Immature natural killer cell (primary cell): ENCODE results near the gene OSBPL8. TPM values are rescaled to one million over a fixed set of nuclear protein-coding genes. Genes with fewer than 3 reads are reported as not detected.
"Not testable (repeated sequence)": the region's sequence is repeated elsewhere in the genome, so short reads cannot be mapped to it uniquely, and the experiment has no call there.

Experiments used
- DNase-seq, 3 donors: peaks; one replicate each; pipeline ENCODE4 v3.0.0; 2022; ENCODE audit warnings: mixed read lengths in 1 of 3
- H3K27ac Mint-ChIP-seq, 6 donors: one replicate each; pipeline ENCODE4 v1.8.0; 2020; ENCODE audit warnings: mixed read lengths in 6 of 6, mild to moderate bottlenecking in 5 of 6, inconsistent platforms in 4 of 6, moderate library complexity in 3 of 6
- H3K27me3 Mint-ChIP-seq, 3 donors: one replicate each; pipeline ENCODE4 v1.8.0; 2020 to 2021; ENCODE audit warnings: low read depth in 3 of 3, mild to moderate bottlenecking in 3 of 3, mixed read lengths in 3 of 3, moderate library complexity in 3 of 3, inconsistent platforms in 1 of 3
- H3K36me3 Mint-ChIP-seq, 3 donors: one replicate each; pipeline ENCODE4 v1.8.0; 2020; ENCODE audit warnings: mixed read lengths in 3 of 3, inconsistent platforms in 2 of 3, mild to moderate bottlenecking in 2 of 3
- H3K4me1 Mint-ChIP-seq, 2 donors: one replicate each; pipeline ENCODE4 v1.8.0; 2020; ENCODE audit warnings: inconsistent platforms in 2 of 2, mild to moderate bottlenecking in 2 of 2, mixed read lengths in 2 of 2, moderate library complexity in 1 of 2
- H3K4me3 Mint-ChIP-seq, 5 donors: one replicate each; pipeline ENCODE4 v1.8.0; 2020; ENCODE audit warnings: mild to moderate bottlenecking in 5 of 5, mixed read lengths in 5 of 5, inconsistent platforms in 3 of 5, moderate library complexity in 3 of 5
- H3K9me3 Mint-ChIP-seq, 6 donors: one replicate each; pipeline ENCODE4 v1.8.0; 2020; ENCODE audit warnings: mild to moderate bottlenecking in 6 of 6, mixed read lengths in 6 of 6, inconsistent platforms in 4 of 6, moderate library complexity in 3 of 6
- polyA plus RNA-seq, 3 donors: library from polyadenylated mRNA; unstranded; fragments of 300-500 nt; fragmentation: Illumina TruSeq; gene quantifications; one replicate each; pipeline ENCODE4 v1.2.3, GENCODE V29; 2021

The OSBPL8 gene
- polyA plus RNA-seq, 3 donors from 2014 or later, result 109 to 161 (median 140) TPM

DNA sequence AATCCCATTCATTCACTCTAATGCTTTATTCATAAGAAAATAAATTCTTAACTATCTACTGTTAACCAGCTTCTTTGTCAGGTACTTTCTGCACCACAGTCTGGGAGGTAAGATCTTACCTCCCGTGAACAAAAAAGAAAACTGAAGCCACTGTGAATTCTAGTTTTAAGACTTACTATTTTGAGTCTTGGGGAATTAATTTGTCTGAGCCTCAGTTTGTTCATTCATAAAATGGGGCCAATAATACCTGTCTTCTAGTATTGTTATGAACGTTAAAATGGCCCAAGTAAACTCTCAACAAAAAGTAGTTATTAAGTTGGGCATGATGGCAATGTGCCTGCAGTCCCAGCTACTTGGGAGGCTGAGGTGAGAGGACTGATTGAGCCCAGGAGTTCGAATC lies 151.9 kb downstream of the OSBPL8 start:
- no peak overlapping the region for H3K4me3 Mint-ChIP-seq
- no peaks in the 10 kb centered on the region for H3K27me3 Mint-ChIP-seq
- no peaks in the 10 kb centered on the region for H3K9me3 Mint-ChIP-seq
- DNase-seq, result no peak
- no peaks in the 10 kb centered on the region for H3K36me3 Mint-ChIP-seq
- peaks cover 2 to 29% of the 10 kb centered on the region in 2 donors for H3K4me1 Mint-ChIP-seq
- H3K27ac Mint-ChIP-seq, result no peak overlapping the region

GRCh38 chr12:76402259-76402658 lies 157.3 kb downstream of the OSBPL8 start:
- H3K9me3 Mint-ChIP-seq, result no peaks in the 10 kb centered on the region
- peaks cover 0 to 15% (median 4%) of the 10 kb centered on the region in 3 donors for H3K36me3 Mint-ChIP-seq
- H3K4me3 Mint-ChIP-seq, result no peak overlapping the region
- DNase-seq, result no peak
- H3K27ac Mint-ChIP-seq, result no peak overlapping the region
- H3K27me3 Mint-ChIP-seq, result no peaks in the 10 kb centered on the region
- peaks cover 0 to 10% of the 10 kb centered on the region in 2 donors for H3K4me1 Mint-ChIP-seq

DNA sequence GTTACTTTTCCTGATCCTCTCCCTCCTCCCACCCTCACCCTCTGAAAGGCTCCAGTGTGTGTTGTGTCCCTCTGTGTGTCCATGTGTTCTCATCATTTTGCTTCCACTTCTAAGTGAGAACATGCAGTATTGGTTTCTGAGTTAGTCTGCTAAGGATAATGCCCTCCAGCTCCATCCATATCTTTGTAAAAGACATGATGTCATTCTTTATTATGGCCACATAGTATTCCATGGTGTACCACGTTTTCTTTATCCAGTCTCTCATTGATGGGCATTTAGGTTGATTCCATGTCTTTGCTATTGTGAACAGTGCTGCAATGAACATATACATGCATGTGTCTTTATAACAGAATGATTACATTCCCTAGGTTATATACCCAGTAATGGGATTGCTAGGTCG lies 159.4 kb downstream of the OSBPL8 start:
- no peaks in the 10 kb centered on the region for H3K9me3 Mint-ChIP-seq
- H3K27ac Mint-ChIP-seq, result no peak overlapping the region
- H3K36me3 Mint-ChIP-seq, result peaks cover 0 to 16% (median 4%) of the 10 kb centered on the region in 3 donors
- no peak for DNase-seq
- H3K27me3 Mint-ChIP-seq, result no peaks in the 10 kb centered on the region
- no peak overlapping the region for H3K4me3 Mint-ChIP-seq
- no peaks in the 10 kb centered on the region for H3K4me1 Mint-ChIP-seq

DNA sequence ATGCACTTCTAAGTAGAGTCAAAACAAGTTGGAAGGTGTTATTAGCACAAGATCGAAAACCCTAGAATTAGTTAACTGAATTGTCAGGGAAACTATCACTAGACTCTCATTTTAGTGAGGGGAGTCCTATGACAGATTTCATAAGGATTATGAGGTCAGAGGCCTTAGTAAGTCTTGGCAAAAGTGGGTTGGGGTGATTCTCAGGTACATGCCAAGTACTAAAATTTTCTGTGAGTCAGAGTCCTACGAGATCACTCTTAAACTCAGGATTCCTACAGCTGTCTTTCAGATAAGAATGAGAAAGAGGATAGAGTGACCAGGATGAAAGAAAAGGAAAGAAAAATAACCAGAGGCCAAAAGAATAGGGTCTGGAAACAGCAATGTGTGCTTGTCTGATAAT lies 160.5 kb downstream of the OSBPL8 start:
- no peaks in the 10 kb centered on the region for H3K27me3 Mint-ChIP-seq
- H3K27ac Mint-ChIP-seq, result no peak overlapping the region
- no peak for DNase-seq
- H3K9me3 Mint-ChIP-seq, result no peaks in the 10 kb centered on the region
- no peaks in the 10 kb centered on the region for H3K4me1 Mint-ChIP-seq
- peaks cover 4 to 22% (median 6%) of the 10 kb centered on the region in 3 donors for H3K36me3 Mint-ChIP-seq
- H3K4me3 Mint-ChIP-seq, result no peak overlapping the region

- peaks cover 4 to 24% (median 7%) of the 10 kb centered on the region in 3 donors for H3K36me3 Mint-ChIP-seq
- no peak for DNase-seq
- H3K27me3 Mint-ChIP-seq, result no peaks in the 10 kb centered on the region
- no peak overlapping the region for H3K4me3 Mint-ChIP-seq
- no peaks in the 10 kb centered on the region for H3K9me3 Mint-ChIP-seq
- H3K4me1 Mint-ChIP-seq, result no peaks in the 10 kb centered on the region
- no peak overlapping the region for H3K27ac Mint-ChIP-seq
Measured at GRCh38 chr12:76398106-76398505, 161.5 kb downstream of the OSBPL8 start.

GRCh38 chr12:76391461-76391860 lies 168.1 kb downstream of the OSBPL8 start:
- Mint-ChIP-seq H3K27ac (peak overlapping the region in 1 of 6 donors; percentile 50), H3K27me3 (no peaks in the 10 kb centered on the region), H3K9me3 (no peaks in the 10 kb centered on the region), H3K36me3 (peaks cover 7 to 43% (median 13%) of the 10 kb centered on the region in 3 donors), H3K4me1 (no peaks in the 10 kb centered on the region), H3K4me3 (no peak overlapping the region)
- DNase-seq, result no peak

- H3K27ac Mint-ChIP-seq, result no peak overlapping the region
- no peaks in the 10 kb centered on the region for H3K9me3 Mint-ChIP-seq
- H3K4me1 Mint-ChIP-seq, result no peaks in the 10 kb centered on the region
- H3K36me3 Mint-ChIP-seq, result peaks cover 6 to 55% (median 23%) of the 10 kb centered on the region in 3 donors
- no peak overlapping the region for H3K4me3 Mint-ChIP-seq
- DNase-seq, result no peak
- H3K27me3 Mint-ChIP-seq, result peaks cover 0 to 1% (median 0%) of the 10 kb centered on the region in 3 donors
Measured at GRCh38 chr12:76387614-76388013, 172.0 kb downstream of the OSBPL8 start.

GRCh38 chr12:76384560-76384959 lies 175.0 kb downstream of the OSBPL8 start:
- Mint-ChIP-seq H3K27me3 (peaks cover 0 to 1% (median 0%) of the 10 kb centered on the region in 3 donors), H3K9me3 (no peaks in the 10 kb centered on the region), H3K36me3 (peaks cover 6 to 42% (median 23%) of the 10 kb centered on the region in 3 donors), H3K4me1 (no peaks in the 10 kb centered on the region), H3K4me3 (no peak overlapping the region), H3K27ac (no peak overlapping the region)
- no peak for DNase-seq

DNA sequence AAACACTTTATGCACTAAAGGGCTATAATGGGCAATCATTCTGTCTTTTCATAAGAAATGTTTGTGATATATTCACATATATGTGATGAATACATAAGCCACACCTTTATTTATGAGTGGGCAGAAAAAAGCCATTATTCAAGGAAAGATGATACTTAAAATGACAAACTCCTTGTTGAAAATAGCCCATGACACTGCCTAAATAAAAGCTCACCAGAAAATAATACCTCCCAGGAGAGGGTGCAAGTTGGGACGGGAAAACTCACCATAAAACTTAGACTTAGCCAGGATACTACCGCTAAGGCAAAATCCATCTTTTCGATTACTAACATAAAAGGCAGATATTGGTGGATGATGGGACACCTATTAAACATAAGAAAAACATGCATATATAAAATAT lies 175.6 kb downstream of the OSBPL8 start:
- H3K27ac Mint-ChIP-seq, result no peak overlapping the region
- H3K4me3 Mint-ChIP-seq, result no peak overlapping the region
- peaks cover 0 to 1% (median 0%) of the 10 kb centered on the region in 3 donors for H3K27me3 Mint-ChIP-seq
- DNase-seq, result no peak
- peaks cover 6 to 41% (median 22%) of the 10 kb centered on the region in 3 donors for H3K36me3 Mint-ChIP-seq
- no peaks in the 10 kb centered on the region for H3K9me3 Mint-ChIP-seq
- H3K4me1 Mint-ChIP-seq, result no peaks in the 10 kb centered on the region

- no peaks in the 10 kb centered on the region for H3K27me3 Mint-ChIP-seq
- H3K27ac Mint-ChIP-seq, result no peak overlapping the region
- H3K36me3 Mint-ChIP-seq, result peaks cover 12 to 55% (median 28%) of the 10 kb centered on the region in 3 donors
- H3K4me1 Mint-ChIP-seq, result no peaks in the 10 kb centered on the region
- DNase-seq, result no peak
- H3K9me3 Mint-ChIP-seq, result no peaks in the 10 kb centered on the region
- H3K4me3 Mint-ChIP-seq, result no peak overlapping the region
Measured at GRCh38 chr12:76379261-76379660, 180.3 kb downstream of the OSBPL8 start.

DNA sequence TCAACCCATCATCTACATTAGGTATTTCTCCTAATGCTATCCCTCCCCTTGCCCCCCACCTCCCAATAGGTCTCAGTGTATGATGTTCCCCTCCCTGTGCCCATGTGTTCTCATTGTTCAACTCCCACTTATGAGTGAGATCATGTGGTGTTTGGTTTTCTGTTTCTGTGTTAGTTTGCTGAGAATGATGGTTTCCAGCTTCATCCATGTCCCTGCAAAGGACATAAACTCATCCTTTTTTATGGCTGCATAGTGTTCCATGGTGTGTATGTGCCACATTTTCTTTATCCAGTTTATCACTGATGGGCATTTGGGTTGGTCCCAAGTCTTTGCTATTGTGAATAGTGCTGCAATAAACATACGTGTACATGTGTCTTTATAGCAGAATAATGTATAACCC lies 182.7 kb downstream of the OSBPL8 start:
- H3K27ac Mint-ChIP-seq, H3K4me3 Mint-ChIP-seq, H3K27me3 Mint-ChIP-seq, H3K9me3 Mint-ChIP-seq, DNase-seq, H3K4me1 Mint-ChIP-seq: not testable (repeated sequence)
- peaks cover 19 to 47% (median 31%) of the 10 kb centered on the region in 3 donors for H3K36me3 Mint-ChIP-seq

DNA sequence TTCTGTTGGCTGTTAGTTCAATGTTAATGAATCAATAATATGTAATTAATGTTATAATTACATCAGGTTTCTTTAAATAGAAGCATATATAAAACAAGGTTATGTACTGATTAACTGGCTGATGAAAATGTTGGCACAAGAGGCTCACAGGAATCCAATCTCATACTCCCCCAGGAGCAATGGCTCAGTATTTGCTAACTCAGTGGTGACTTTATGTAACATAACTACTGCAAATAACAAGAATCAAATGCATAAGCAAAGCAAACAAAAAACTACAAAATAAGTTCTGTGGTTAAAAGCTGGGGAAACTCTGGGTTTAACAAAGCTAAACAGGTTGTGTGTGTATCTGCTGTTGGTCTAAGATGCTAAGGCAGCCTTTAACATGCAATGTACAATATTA lies 183.6 kb downstream of the OSBPL8 start:
- Mint-ChIP-seq H3K4me1 (no peaks in the 10 kb centered on the region), H3K9me3 (no peaks in the 10 kb centered on the region), H3K36me3 (peaks cover 19 to 47% (median 31%) of the 10 kb centered on the region in 3 donors), H3K27ac (peak overlapping the region in 1 of 6 donors; percentile 61), H3K4me3 (no peak overlapping the region), H3K27me3 (no peaks in the 10 kb centered on the region)
- no peak for DNase-seq

- Mint-ChIP-seq H3K36me3 (peaks cover 19 to 51% (median 34%) of the 10 kb centered on the region in 3 donors), H3K4me3 (no peak overlapping the region), H3K27me3 (no peaks in the 10 kb centered on the region), H3K9me3 (no peaks in the 10 kb centered on the region), H3K27ac (no peak overlapping the region), H3K4me1 (no peaks in the 10 kb centered on the region)
- DNase-seq, result no peak
Measured at GRCh38 chr12:76375470-76375869, 184.1 kb downstream of the OSBPL8 start.

- Mint-ChIP-seq H3K4me3 (no peak overlapping the region), H3K27ac (peak overlapping the region in 1 of 6 donors; percentile 23), H3K4me1 (no peaks in the 10 kb centered on the region), H3K36me3 (peaks cover 25 to 60% (median 42%) of the 10 kb centered on the region in 3 donors), H3K9me3 (no peaks in the 10 kb centered on the region), H3K27me3 (no peaks in the 10 kb centered on the region)
- no peak for DNase-seq
Measured at GRCh38 chr12:76374386-76375020, 185.1 kb downstream of the OSBPL8 start.

DNA sequence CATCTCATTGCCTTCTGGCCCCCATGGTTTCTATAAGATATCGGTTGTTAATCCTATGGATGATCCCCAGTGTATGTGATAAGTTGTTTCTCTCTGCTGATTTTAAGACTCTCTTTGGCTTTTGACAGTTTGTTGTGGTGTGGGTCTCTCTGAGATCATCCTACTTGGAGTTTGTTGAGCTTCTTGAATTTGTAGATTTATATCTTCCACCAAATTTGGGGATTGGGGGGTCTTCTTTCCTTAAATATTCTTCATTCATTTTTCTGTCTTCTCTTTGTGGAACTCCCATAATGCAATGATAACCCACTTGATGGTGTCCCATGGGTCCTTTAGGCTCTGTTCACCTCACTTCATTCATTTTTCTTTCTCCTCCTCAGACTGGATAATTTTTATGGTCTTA lies 191.3 kb downstream of the OSBPL8 start:
- Mint-ChIP-seq H3K36me3 (peaks cover 60 to 67% (median 64%) of the 10 kb centered on the region in 3 donors), H3K4me3 (no peak overlapping the region), H3K9me3 (no peaks in the 10 kb centered on the region), H3K27me3 (no peaks in the 10 kb centered on the region), H3K4me1 (no peaks in the 10 kb centered on the region), H3K27ac (peak overlapping the region in 1 of 6 donors; percentile 46)
- no peak for DNase-seq
